ENCODE results near the gene KRTAP5-1. TPM values are rescaled to one million over a fixed set of nuclear protein-coding genes. Genes with fewer than 3 reads are reported as not detected.
A peak's percentile ranks its signal among the peaks of the same experiment; 100 is the strongest.

Gene KRTAP5-1
- total RNA-seq, 1 donor from 2014 or later, result not detected

DNA sequence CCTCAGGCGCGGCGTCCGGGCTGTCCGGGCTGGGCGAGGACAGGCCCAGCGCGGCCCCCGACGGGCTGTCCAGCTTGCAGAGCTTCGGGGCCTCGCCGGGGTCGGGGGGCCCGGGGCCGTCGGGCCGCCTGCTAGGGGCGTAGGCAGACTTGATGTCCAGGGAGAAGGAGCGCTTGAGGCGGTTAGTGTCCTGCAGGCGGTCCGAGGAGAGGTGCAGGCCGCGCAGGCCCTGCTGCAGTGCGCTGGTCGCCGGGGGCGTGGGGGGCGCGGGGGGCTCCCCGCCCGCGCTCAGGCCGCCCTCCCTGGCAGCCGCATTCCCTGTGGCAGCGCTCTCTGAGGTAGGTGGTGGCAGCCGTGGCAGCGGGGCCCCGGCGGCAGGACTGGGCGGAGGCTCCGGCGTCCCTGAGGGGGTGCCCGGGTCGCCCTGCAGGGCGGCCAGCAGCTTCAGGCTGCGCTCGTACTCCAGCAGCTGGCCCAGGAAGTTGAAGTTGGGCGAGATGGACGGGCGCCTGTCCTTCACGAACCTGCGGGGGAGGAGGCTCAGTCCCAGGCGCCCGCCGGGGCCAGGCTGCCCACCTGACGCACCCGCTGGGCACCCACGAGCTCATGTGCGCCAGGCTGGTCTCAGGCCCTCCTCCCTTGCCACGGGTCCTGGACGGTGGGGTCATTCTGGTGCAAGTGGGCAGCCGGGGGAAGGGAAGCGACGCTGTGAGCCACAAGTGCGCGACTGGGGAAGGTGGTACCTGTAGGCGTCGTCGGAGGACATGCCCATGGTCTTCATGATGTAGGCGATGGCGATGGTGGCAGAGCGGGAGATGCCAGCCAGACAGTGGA, 27.8 kb downstream of the KRTAP5-1 start:
- Histone ChIP-seq H3K9me3 (no peaks in the 10 kb centered on the region), H3K4me1 (peaks cover 29% of the 10 kb centered on the region), H3K4me3 (peak overlapping the region in 1 of 2 donors; percentile 11), H3K27ac (peak overlapping the region; percentile 80), H3K27me3 (no peaks in the 10 kb centered on the region), H3K36me3 (no peaks in the 10 kb centered on the region)
- no peak for DNase-seq (ENCODE audit: extremely low spot score in 2 of 2)
- intact Hi-C loops (cut with DNase I), result no loop called here
- TF ChIP-seq, protein P1, sequence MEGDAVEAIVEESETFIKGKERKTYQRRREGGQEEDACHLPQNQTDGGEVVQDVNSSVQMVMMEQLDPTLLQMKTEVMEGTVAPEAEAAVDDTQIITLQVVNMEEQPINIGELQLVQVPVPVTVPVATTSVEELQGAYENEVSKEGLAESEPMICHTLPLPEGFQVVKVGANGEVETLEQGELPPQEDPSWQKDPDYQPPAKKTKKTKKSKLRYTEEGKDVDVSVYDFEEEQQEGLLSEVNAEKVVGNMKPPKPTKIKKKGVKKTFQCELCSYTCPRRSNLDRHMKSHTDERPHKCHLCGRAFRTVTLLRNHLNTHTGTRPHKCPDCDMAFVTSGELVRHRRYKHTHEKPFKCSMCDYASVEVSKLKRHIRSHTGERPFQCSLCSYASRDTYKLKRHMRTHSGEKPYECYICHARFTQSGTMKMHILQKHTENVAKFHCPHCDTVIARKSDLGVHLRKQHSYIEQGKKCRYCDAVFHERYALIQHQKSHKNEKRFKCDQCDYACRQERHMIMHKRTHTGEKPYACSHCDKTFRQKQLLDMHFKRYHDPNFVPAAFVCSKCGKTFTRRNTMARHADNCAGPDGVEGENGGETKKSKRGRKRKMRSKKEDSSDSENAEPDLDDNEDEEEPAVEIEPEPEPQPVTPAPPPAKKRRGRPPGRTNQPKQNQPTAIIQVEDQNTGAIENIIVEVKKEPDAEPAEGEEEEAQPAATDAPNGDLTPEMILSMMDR (IDR thresholded peaks at IDR 0.05), result no peak
- peak in 1 of 2 donors; percentile 28 for TF ChIP-seq POLR2AphosphoS5 (IDR thresholded peaks at IDR 0.05; ENCODE audit: insufficient read depth in 1 of 2, low read depth in 1 of 2)

DNA sequence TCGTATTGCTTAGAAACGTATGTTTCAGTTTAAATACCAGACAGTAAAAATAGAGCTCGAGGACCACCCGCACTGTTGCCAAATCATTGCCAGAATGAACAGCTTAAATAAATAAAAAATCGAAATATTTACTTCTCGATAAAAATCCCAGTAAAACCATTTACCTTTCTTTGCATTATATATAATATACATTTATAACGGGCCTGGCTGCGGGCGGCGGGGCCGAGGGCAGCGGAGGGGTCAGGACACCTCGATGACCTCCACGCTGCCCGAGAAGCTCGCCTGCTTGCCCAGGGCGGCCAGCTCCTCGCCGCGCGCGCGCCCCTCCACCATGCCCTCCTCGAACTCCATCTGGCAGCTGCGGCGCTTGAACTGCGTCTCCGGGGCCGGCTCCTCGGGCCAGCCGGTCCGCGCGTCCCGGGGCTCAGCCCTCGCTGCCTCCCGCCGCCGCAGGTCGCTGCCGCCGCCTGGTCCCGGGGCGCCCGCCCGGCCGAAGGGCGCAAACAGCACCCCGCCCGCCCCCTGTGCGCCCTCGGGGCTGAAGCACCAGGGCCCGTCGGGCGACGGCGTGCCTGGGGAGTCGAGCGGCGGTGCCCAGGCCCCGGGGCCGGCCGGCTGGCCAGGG, 28.7 kb downstream of the KRTAP5-1 start:
- Histone ChIP-seq H3K36me3 (no peaks in the 10 kb centered on the region), H3K27ac (no peak overlapping the region), H3K4me1 (peaks cover 29% of the 10 kb centered on the region), H3K9me3 (no peaks in the 10 kb centered on the region), H3K4me3 (no peak overlapping the region), H3K27me3 (no peaks in the 10 kb centered on the region)
- TF ChIP-seq POLR2AphosphoS5 (IDR thresholded peaks at IDR 0.05; ENCODE audit: insufficient read depth in 1 of 2, low read depth in 1 of 2) (no peak), POLR2A (IDR thresholded peaks at IDR 0.05) (no peak)
- TF ChIP-seq, protein P1 (IDR thresholded peaks at IDR 0.05), result no peak
- DNase-seq (ENCODE audit: extremely low spot score in 2 of 2), result no peak
- intact Hi-C loops (cut with DNase I), result no loop called here

DNA sequence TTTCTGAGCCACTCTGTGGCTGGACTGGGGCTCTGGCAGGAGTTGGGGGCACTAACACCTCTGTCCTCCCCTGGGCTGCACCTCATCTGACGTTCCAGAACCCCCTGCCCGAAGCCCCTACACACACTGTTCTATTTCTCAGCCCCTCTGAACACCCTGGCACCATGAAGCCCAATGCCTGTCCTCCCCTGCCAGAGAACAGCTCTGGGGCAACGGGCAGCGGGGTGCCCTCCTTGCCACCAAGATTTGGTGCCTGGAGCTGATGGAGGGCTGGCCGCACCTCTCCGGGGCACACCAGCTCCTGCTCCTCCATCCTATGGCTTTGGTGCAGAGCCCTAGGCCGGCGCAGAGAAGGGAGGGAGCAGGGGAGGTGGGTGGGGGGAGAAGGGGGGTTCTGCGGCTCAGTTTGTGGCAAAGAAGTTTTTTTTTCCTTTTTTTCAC, 29.4 kb downstream of the KRTAP5-1 start:
- Histone ChIP-seq H3K9me3 (no peaks in the 10 kb centered on the region), H3K27ac (no peak overlapping the region), H3K4me3 (no peak overlapping the region), H3K27me3 (no peaks in the 10 kb centered on the region), H3K36me3 (no peaks in the 10 kb centered on the region), H3K4me1 (peaks cover 29% of the 10 kb centered on the region)
- TF ChIP-seq, protein P1 (IDR thresholded peaks at IDR 0.05), result no peak
- TF ChIP-seq POLR2AphosphoS5 (IDR thresholded peaks at IDR 0.05; ENCODE audit: insufficient read depth in 1 of 2, low read depth in 1 of 2) (no peak), POLR2A (IDR thresholded peaks at IDR 0.05) (no peak)
- intact Hi-C loops (cut with DNase I), result no loop called here
- no peak for DNase-seq (ENCODE audit: extremely low spot score in 2 of 2)

DNA sequence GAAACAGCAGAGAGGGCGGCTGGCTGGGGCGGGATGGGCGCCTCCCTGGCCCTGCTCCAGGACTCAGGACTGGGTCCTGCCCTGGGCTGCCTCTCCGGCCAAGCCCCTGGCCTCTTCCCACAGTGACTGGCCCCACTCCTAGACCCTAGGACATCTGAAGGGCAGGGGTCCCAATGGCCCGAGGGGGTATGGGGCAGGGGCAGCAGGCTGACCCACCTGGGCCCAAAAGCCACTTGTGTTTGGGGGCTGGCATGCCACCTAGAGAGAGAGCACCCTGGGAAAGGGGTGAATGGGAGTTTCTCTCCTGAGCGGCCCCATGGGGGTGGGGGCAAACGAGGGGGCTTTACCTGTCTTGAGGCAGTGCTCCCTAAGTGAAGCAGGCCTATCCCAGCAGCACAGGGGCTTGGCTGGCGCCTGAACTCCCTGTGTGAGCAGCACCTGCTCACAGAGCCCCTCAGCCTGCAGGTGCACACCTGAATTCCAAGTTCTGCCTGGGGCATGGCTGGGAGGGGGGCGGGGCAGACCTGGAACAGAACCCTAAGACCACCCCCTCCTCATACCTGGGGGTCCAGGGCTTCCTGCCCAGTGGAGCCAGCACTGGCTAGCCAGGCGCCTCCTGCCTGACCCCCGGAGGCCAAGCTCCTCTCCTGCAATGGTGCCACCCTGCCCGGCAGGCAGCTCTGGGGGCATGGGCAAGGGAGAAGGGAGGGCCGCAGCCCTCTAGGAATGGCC, 29.9 kb downstream of the KRTAP5-1 start:
- H3K4me1 ChIP-seq, result peaks cover 28% of the 10 kb centered on the region
- no peak overlapping the region for H3K4me3 ChIP-seq
- no peak overlapping the region for H3K27ac ChIP-seq
- intact Hi-C loops (cut with DNase I), result no loop called here
- TF ChIP-seq POLR2AphosphoS5 (IDR thresholded peaks at IDR 0.05; ENCODE audit: insufficient read depth in 1 of 2, low read depth in 1 of 2) (no peak), POLR2A (IDR thresholded peaks at IDR 0.05) (no peak)
- TF ChIP-seq, protein P1 (IDR thresholded peaks at IDR 0.05), result no peak
- H3K27me3 ChIP-seq, result no peaks in the 10 kb centered on the region
- H3K36me3 ChIP-seq, result no peaks in the 10 kb centered on the region
- H3K9me3 ChIP-seq, result no peaks in the 10 kb centered on the region
- no peak for DNase-seq (ENCODE audit: extremely low spot score in 2 of 2)
